MG63 (cell line): Measurements from ENCODE around the gene GRM3. TPM values are rescaled to one million over a fixed set of nuclear protein-coding genes. Genes with fewer than 3 reads are reported as not detected.

ENCODE experiments used
- DNase-seq: peaks from one replicate; pipeline ENCODE4 v3.0.0-alpha.2; 2020
- H3K27me3 ChIP-seq: fragments of 250-450 bp; sonication (Bioruptor Pico); 2 replicates; pipeline ENCODE4 v1.5.1; 2020; ENCODE audit warnings: mild to moderate bottlenecking, moderate library complexity
- H3K36me3 ChIP-seq: fragments of 250-450 bp; sonication (Bioruptor Pico); 2 replicates; pipeline ENCODE4 v1.5.1; 2020; ENCODE audit warnings: mild to moderate bottlenecking, moderate library complexity
- H3K4me3 ChIP-seq: fragments of 250-450 bp; sonication (Bioruptor Pico); 2 replicates; pipeline ENCODE4 v1.5.1; 2020; ENCODE audit warnings: mild to moderate bottlenecking, moderate library complexity
- H3K9me3 ChIP-seq: fragments of 250-450 bp; sonication (Bioruptor Pico); 2 replicates; pipeline ENCODE4 v1.5.1; 2020; ENCODE audit warnings: mild to moderate bottlenecking, moderate library complexity
- total RNA-seq: library from RNA; depleted of rRNA; stranded (reverse); fragments of >200 nt; shearing (Covaris generic); gene quantifications from 2 replicates; pipeline ENCODE4 v1.2.3, GENCODE V29; 2014; ENCODE audit warnings: low replicate concordance

Gene GRM3
- total RNA-seq, 1 experiment from 2014 or later: not detected

- Histone ChIP-seq H3K9me3 (no peaks in the 10 kb centered on the region), H3K4me3 (no peak overlapping the region), H3K36me3 (no peaks in the 10 kb centered on the region), H3K27me3 (no peaks in the 10 kb centered on the region)
- DNase-seq: no peak
Observed at GRCh38 chr7:86908948-86909347, 265.2 kb downstream of the GRM3 start.

GRCh38 chr7:86911659-86912058 is 267.9 kb downstream of the GRM3 start:
- no peaks in the 10 kb centered on the region for H3K36me3 ChIP-seq
- no peaks in the 10 kb centered on the region for H3K27me3 ChIP-seq
- no peaks in the 10 kb centered on the region for H3K9me3 ChIP-seq
- no peak overlapping the region for H3K4me3 ChIP-seq
- DNase-seq: no peak

GRCh38 chr7:86913709-86914108 is 270.0 kb downstream of the GRM3 start:
- no peak overlapping the region for H3K4me3 ChIP-seq
- H3K36me3 ChIP-seq: no peaks in the 10 kb centered on the region
- no peaks in the 10 kb centered on the region for H3K27me3 ChIP-seq
- H3K9me3 ChIP-seq: no peaks in the 10 kb centered on the region
- DNase-seq: no peak
